GM10248 (cell line): ENCODE results near the gene OR10A7.

ENCODE experiments used
- CTCF ChIA-PET: fragments of 300-600 bp; sonication (Branson Sonifier 250); formaldehyde crosslinking; extraction: SDS; loops from one replicate; lab custom pipeline; 2021; ENCODE audit warnings: antibody characterized with exemption; lab: Yijun Ruan, JAX
- POLR2A ChIA-PET: fragments of 350-650 bp; sonication (Branson Sonifier 250); formaldehyde crosslinking; extraction: SDS; loops from one replicate; lab custom pipeline; 2020; ENCODE audit warnings: antibody characterized with exemption; lab: Yijun Ruan, JAX
- DNase-seq: peaks from one replicate; pipeline ENCODE4 v3.0.0; 2012; ENCODE audit errors: extremely low spot score
- TF ChIP-seq, protein P1 (sequence below): IDR thresholded peaks from 2 replicates; pipeline ENCODE4 v1.5.1; 2012; ENCODE audit warnings: mild to moderate bottlenecking, low read depth; ENCODE audit errors: extremely low read depth, missing control alignments, control extremely low read depth

The OR10A7 gene

DNA sequence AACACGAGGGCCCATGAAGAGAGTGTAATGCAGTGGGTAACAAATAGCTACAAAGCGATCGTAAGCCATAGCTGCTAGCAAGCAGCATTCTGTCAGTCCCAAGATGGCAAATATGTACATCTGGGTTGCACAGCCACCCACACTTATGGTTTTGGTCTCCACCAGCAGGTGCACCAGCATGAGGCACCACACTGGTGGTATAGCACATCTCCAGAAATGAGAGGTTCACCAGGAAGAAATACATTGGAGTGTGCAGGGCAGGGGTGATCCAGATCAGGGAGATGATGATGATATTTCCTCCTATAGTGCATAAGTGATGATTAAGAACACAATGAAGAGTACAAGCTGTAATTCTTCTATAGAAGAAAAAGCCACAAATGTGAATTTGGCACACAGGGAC is 26.4 kb upstream of the OR10A7 start:
- CTCF ChIA-PET: interaction anchor here (1.8 to 2.3 kb wide), 2 partner anchors 419 to 451 kb away, joined by 5 to 6 read pairs; no protein-coding TSS in a partner anchor

DNA sequence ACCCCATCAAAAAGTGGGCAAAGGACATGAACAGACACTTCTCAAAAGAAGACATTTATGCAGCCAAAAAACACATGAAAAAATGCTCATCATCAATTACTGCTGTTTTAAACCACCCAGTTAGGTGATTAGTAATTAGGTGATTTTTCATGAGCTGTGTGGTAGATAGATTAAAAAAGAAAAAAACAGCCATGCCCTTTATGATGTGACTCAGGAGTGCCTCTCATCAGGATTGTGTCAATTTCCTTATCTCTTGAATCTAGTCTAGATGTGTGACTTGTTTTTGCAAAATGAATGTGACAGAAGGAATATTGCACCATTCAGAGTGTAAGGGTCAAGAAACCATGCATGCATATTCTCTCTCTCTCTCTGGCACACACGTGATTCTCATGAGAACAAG is 5.7 kb downstream of the OR10A7 start:
- POLR2A ChIA-PET: no interaction called here
- TF ChIP-seq, protein P1, sequence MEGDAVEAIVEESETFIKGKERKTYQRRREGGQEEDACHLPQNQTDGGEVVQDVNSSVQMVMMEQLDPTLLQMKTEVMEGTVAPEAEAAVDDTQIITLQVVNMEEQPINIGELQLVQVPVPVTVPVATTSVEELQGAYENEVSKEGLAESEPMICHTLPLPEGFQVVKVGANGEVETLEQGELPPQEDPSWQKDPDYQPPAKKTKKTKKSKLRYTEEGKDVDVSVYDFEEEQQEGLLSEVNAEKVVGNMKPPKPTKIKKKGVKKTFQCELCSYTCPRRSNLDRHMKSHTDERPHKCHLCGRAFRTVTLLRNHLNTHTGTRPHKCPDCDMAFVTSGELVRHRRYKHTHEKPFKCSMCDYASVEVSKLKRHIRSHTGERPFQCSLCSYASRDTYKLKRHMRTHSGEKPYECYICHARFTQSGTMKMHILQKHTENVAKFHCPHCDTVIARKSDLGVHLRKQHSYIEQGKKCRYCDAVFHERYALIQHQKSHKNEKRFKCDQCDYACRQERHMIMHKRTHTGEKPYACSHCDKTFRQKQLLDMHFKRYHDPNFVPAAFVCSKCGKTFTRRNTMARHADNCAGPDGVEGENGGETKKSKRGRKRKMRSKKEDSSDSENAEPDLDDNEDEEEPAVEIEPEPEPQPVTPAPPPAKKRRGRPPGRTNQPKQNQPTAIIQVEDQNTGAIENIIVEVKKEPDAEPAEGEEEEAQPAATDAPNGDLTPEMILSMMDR: no peak

More for the DNA sequence above, 26.4 kb upstream of the OR10A7 start:
- POLR2A ChIA-PET: no interaction called here
- no peak for DNase-seq
- TF ChIP-seq, protein P1: no peak

DNA sequence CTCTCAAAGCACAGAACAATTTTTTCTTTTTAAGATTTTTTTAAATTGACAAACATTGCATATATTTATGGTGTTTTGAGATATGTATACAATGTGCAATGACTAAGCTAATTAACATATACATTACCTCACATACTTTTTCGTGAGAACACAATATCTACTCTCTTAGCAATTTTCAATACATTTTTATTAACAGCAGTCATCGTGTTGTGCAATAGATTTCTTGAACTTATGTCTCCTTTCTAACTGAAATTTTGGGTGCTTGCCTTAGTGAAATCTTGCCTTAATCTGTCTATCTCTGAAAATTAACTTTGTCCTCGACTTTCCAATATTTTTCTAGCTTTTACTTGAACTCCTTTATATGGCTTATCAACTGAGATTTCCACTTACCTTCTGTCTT is 6.8 kb downstream of the OR10A7 start:
- no peak for DNase-seq
- POLR2A ChIA-PET: no interaction called here
- CTCF ChIA-PET: no interaction called here
- TF ChIP-seq, protein P1: no peak

More for the DNA sequence above, 5.7 kb downstream of the OR10A7 start:
- no peak for DNase-seq
- CTCF ChIA-PET: no interaction called here

DNA sequence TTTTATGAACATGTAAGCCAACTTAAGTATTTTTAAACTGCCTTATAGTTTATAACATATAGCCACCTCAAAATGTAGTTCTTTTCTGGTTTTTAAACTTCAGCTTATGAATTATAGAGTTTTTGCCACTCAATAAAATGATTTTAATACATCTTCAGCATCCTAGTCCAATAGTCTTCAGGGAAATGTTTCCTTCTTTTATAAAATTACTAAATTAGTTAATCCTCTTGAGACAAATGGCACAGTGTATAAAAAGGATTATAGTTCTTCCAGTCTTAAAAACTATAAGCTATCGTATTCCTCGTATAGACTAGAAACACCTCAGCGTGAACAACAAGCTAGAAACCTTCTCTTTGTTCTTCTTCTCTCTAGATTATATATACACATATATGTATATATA is 23.5 kb downstream of the OR10A7 start, which contains the start of gene OR6C74:
TSS of gene OR6C74 (plus strand) at position 301 of the 400 bp plus-strand sequence. CDS start 2,679 bp downstream, outside the sequence.
- POLR2A ChIA-PET: no interaction called here
- TF ChIP-seq, protein P1: no peak
- DNase-seq: no peak
- CTCF ChIA-PET: interaction anchor here (1.1 to 1.2 kb wide), 2 partner anchors 9 to 55 kb away, joined by 3 read pairs; no protein-coding TSS in a partner anchor

DNA sequence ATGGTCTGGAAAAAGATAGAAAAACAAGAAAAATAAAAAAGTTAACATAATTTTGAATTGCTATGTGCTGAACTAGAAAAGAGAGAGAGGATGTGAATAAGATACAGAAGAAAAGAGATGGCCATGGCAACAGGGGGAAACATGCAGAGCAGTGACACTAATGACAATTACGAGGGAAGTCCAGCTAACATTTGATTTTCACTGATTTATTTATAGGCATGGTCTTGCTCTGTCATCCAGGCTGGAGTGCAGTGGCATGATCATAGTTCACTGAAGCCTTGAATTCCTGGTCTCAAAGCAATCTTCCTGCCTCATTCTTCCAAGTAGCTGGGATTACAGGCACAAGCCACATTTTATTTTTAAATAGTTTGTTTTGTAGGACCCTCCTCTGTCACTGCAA is 25.3 kb downstream of the OR10A7 start:
- TF ChIP-seq, protein P1: no peak
- no peak for DNase-seq
- ChIA-PET CTCF (no interaction called here), POLR2A (no interaction called here)

DNA sequence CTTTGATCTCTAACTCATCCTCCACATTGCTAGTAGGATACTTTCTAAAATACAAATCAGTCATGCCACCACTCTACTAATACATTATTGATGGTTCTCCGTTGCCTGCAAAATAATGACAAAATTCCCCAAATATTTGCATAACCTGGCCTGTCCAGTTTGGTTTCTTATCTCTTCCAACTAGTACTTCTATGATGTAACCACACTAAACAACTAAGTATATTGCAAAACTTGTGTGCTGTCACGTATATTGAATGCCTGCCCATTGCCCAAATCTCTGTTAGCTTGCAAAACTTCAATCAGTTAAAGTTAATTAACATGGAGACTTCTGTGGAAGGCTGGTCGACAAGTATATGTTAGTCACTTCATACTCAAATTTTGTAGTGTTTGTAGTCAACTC is 30.1 kb downstream of the OR10A7 start:
- POLR2A ChIA-PET: no interaction called here
- no peak for DNase-seq
- CTCF ChIA-PET: interaction anchor here (1.5 kb wide), 1 partner anchor 9 kb away, joined by 3 read pairs; no protein-coding TSS in a partner anchor
- TF ChIP-seq, protein P1: no peak
